HEK293 (cell line): ENCODE results near the gene DNTTIP2.

Source experiments
- CTCF ChIA-PET: fragments of 350-600 bp; formaldehyde crosslinking; extraction: SDS; loops from one replicate; lab custom pipeline; 2021; ENCODE audit warnings: antibody characterized with exemption; lab: Yijun Ruan, JAX
- POLR2A ChIA-PET: fragments of 300-600 bp; formaldehyde crosslinking; extraction: SDS; loops from one replicate; lab custom pipeline; 2020; ENCODE audit warnings: antibody characterized with exemption, inconsistent platforms; lab: Yijun Ruan, JAX
- H3K27ac ChIP-seq: fragments of 200-500 bp; sonication (Bioruptor generic); 2 replicates; pipeline ENCODE4 v1.5.1; 2014; ENCODE audit warnings: low read depth, low read length, control low read depth, inconsistent platforms; ENCODE audit errors: extremely low read depth
- H3K36me3 ChIP-seq, 2 experiments: fragments of 200-500 bp in 1 of 2; sonication (Bioruptor generic) in 1 of 2; 1 replicate in 1 of 2; 2 replicates in 1 of 2; pipeline ENCODE4 v1.5.1; 2014 to 2017; ENCODE audit warnings: inconsistent platforms in 2 of 2, low read length in 2 of 2; ENCODE audit not compliant: control insufficient read depth in 2 of 2, insufficient read depth in 1 of 2
- H3K4me1 ChIP-seq: fragments of 200-500 bp; sonication (Bioruptor generic); 2 replicates; pipeline ENCODE4 v1.5.1; 2014; ENCODE audit warnings: mild to moderate bottlenecking, low read length, inconsistent platforms; ENCODE audit not compliant: control insufficient read depth, insufficient read depth
- H3K4me3 ChIP-seq: 2 replicates; pipeline ENCODE4 v1.5.1; 2011; ENCODE audit warnings: low read depth, mild to moderate bottlenecking, control low read depth, low read length, moderate library complexity
- H3K9me3 ChIP-seq: fragments of 200-500 bp; sonication (Bioruptor generic); 2 replicates; pipeline ENCODE4 v1.5.1; 2014; ENCODE audit warnings: low read depth, low read length, inconsistent platforms; ENCODE audit not compliant: control insufficient read depth, insufficient read depth
- GLI2 ChIP-seq: fragments of 450-650 bp; formaldehyde crosslinking; IDR thresholded peaks from 2 replicates; pipeline ENCODE4; 2017; ENCODE audit warnings: missing biosample characterization, missing genetic modification characterization, low read depth, borderline replicate concordance
- IKZF3 ChIP-seq: fragments of 450-650 bp; IDR thresholded peaks from 2 replicates; pipeline ENCODE4 v1.5.0; 2018; ENCODE audit warnings: missing biosample characterization, mild to moderate bottlenecking, missing genetic modification characterization, moderate library complexity
- KLF10 ChIP-seq: fragments of 450-650 bp; IDR thresholded peaks from 2 replicates; pipeline ENCODE4 v1.5.1; 2018; ENCODE audit warnings: missing biosample characterization, mild to moderate bottlenecking, missing genetic modification characterization
- MYNN ChIP-seq: fragments of 450-650 bp; formaldehyde crosslinking; IDR thresholded peaks from 2 replicates; pipeline ENCODE4 v1.5.1; 2016; ENCODE audit warnings: missing biosample characterization, missing genetic modification characterization, borderline replicate concordance
- SCRT1 ChIP-seq: fragments of 450-650 bp; formaldehyde crosslinking; IDR thresholded peaks from 2 replicates; pipeline ENCODE4 v1.5.1; 2016; ENCODE audit warnings: missing biosample characterization, missing genetic modification characterization, borderline replicate concordance
- ZBTB17 ChIP-seq: fragments of 450-650 bp; formaldehyde crosslinking; IDR thresholded peaks from 2 replicates; pipeline ENCODE4 v1.5.1; 2016; ENCODE audit warnings: missing biosample characterization, missing genetic modification characterization
- ZFP69B ChIP-seq: fragments of 450-650 bp; formaldehyde crosslinking; IDR thresholded peaks from 2 replicates; pipeline ENCODE4 v1.5.1; 2016; ENCODE audit warnings: missing biosample characterization, missing genetic modification characterization
- ZNF10 ChIP-seq: fragments of 450-650 bp; formaldehyde crosslinking; IDR thresholded peaks from 2 replicates; pipeline ENCODE4 v1.5.1; 2017; ENCODE audit warnings: missing biosample characterization, missing genetic modification characterization
- ZNF24 ChIP-seq: fragments of 450-650 bp; formaldehyde crosslinking; IDR thresholded peaks from 2 replicates; pipeline ENCODE4 v1.5.1; 2016; ENCODE audit warnings: missing biosample characterization, missing genetic modification characterization
- ZNF416 ChIP-seq: fragments of 450-650 bp; formaldehyde crosslinking; IDR thresholded peaks from 2 replicates; pipeline ENCODE4 v1.5.1; 2016; ENCODE audit warnings: missing biosample characterization, missing genetic modification characterization
- ZNF544 ChIP-seq: fragments of 450-650 bp; formaldehyde crosslinking; IDR thresholded peaks from 2 replicates; pipeline ENCODE4 v1.5.0; 2017; ENCODE audit warnings: missing biosample characterization, missing genetic modification characterization
- ZNF555 ChIP-seq: fragments of 450-650 bp; formaldehyde crosslinking; conservative IDR thresholded peaks from 2 replicates; pipeline ENCODE4 v1.5.1; 2017; ENCODE audit warnings: missing biosample characterization, mild to moderate bottlenecking, missing genetic modification characterization, inconsistent platforms
- ZNF561 ChIP-seq: fragments of 450-650 bp; IDR thresholded peaks from 2 replicates; pipeline ENCODE4 v1.5.1; 2018; ENCODE audit warnings: missing biosample characterization, missing genetic modification characterization, borderline replicate concordance
- ZNF654 ChIP-seq: fragments of 450-650 bp; formaldehyde crosslinking; IDR thresholded peaks from 2 replicates; pipeline ENCODE4 v1.5.1; 2016; ENCODE audit warnings: low read depth, missing biosample characterization, missing genetic modification characterization
- ZNF664 ChIP-seq: fragments of 450-650 bp; formaldehyde crosslinking; IDR thresholded peaks from 2 replicates; pipeline ENCODE4 v1.5.1; 2016; ENCODE audit warnings: missing biosample characterization, missing genetic modification characterization
- ZNF792 ChIP-seq: fragments of 450-650 bp; formaldehyde crosslinking; IDR thresholded peaks from 2 replicates; pipeline ENCODE4 v1.5.1; 2016; ENCODE audit warnings: missing biosample characterization, missing genetic modification characterization
- ZNF843 ChIP-seq: fragments of 450-650 bp; formaldehyde crosslinking; IDR thresholded peaks from 2 replicates; pipeline ENCODE4 v1.5.1; 2016; ENCODE audit warnings: missing biosample characterization, missing genetic modification characterization
- ZSCAN30 ChIP-seq: fragments of 450-650 bp; IDR thresholded peaks from 2 replicates; pipeline ENCODE4 v1.5.1; 2018; ENCODE audit warnings: missing biosample characterization, mild to moderate bottlenecking, missing genetic modification characterization, moderate library complexity
- TF ChIP-seq, protein P1 (sequence below): fragments of 450-650 bp; formaldehyde crosslinking; IDR thresholded peaks from 2 replicates; pipeline ENCODE4 v1.5.1; 2016; ENCODE audit warnings: missing biosample characterization, missing genetic modification characterization
- TF ChIP-seq, protein P2 (sequence below): fragments of 450-650 bp; formaldehyde crosslinking; IDR thresholded peaks from 2 replicates; pipeline ENCODE4 v1.5.1; 2016; ENCODE audit warnings: missing biosample characterization, missing genetic modification characterization

The DNTTIP2 gene

DNA sequence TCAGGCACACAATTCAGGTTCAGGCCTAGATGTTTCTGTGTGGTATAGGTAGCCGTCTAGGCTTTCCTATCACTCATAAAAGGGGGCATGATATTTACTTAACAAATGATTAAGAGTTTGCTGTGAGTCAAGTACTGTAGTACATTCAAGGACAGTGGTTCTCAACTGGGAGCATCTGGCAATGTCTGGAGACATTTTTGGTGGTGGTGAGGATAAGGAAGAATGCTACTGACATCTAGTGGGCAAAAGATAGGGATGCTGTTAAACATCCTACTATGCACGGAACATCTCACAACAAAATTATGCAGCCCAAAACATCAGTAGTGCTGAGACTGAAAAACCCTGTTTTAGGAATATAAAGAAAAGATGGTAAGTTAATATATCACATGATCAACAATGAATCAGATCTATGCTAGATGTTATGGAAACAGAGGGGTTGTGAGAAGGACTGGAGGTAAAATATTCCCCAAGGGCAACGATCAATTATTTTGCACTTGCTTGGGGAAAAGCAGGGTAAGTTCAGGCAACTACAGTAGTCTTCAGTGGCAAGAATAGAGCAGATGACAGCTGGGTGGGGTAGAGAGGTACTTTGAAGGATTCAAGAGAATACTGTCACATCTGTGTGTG is 4.9 kb downstream of the DNTTIP2 start:
- Histone ChIP-seq H3K4me3 (no peak overlapping the region), H3K36me3 (peaks cover 49 to 86% of the 10 kb centered on the region in 2 experiments), H3K27ac (no peak overlapping the region), H3K4me1 (peaks cover 6% of the 10 kb centered on the region), H3K9me3 (no peaks in the 10 kb centered on the region)
- POLR2A ChIA-PET, result no interaction called here
- CTCF ChIA-PET, result interaction anchor here (0.6 to 1.0 kb wide), 5 partner anchors 54 to 569 kb away, joined by 3 to 4 read pairs (median 3); no protein-coding TSS in a partner anchor
- TF ChIP-seq ZBTB17 (tag by site-specific recombination) (peak; percentile 68), ZNF654 (peak; percentile 84), ZNF544 (no peak)
- TF ChIP-seq, protein P1, sequence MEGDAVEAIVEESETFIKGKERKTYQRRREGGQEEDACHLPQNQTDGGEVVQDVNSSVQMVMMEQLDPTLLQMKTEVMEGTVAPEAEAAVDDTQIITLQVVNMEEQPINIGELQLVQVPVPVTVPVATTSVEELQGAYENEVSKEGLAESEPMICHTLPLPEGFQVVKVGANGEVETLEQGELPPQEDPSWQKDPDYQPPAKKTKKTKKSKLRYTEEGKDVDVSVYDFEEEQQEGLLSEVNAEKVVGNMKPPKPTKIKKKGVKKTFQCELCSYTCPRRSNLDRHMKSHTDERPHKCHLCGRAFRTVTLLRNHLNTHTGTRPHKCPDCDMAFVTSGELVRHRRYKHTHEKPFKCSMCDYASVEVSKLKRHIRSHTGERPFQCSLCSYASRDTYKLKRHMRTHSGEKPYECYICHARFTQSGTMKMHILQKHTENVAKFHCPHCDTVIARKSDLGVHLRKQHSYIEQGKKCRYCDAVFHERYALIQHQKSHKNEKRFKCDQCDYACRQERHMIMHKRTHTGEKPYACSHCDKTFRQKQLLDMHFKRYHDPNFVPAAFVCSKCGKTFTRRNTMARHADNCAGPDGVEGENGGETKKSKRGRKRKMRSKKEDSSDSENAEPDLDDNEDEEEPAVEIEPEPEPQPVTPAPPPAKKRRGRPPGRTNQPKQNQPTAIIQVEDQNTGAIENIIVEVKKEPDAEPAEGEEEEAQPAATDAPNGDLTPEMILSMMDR, result peak; percentile 66
- TF ChIP-seq, all 188 proteins: peak for 3

DNA sequence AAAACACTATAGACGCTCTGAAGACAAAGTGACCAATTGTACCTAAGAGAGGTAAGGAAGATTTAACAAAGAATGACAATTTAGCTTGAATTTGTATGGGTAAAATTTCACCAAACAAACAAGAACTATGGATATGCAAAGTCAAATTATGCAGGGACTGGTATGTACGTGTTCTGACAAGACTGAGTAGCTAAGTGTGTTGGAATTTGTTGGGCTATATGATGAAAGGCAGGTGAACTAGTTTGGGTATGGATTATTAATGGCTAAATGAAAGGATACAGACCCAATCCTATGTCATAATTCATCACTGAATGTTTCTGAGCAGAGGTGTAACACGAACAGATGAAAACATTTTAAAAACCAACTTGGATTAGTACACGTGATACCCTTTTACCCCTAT is 7.6 kb downstream of the DNTTIP2 start:
- H3K4me3 ChIP-seq, result no peak overlapping the region
- H3K9me3 ChIP-seq, result no peaks in the 10 kb centered on the region
- TF ChIP-seq ZNF416, result no peak
- no peak for TF ChIP-seq ZSCAN30
- TF ChIP-seq MYNN (tag by site-specific recombination), result no peak
- no peak for TF ChIP-seq GLI2 (tag by site-specific recombination)
- no peak for TF ChIP-seq ZNF843 (tag by site-specific recombination)
- TF ChIP-seq ZNF792 (tag by site-specific recombination), result no peak
- TF ChIP-seq ZNF24 (tag by site-specific recombination), result no peak
- no peak for TF ChIP-seq KLF10 (tag by site-specific recombination)
- TF ChIP-seq ZNF664 (tag by site-specific recombination), result no peak
- no peak overlapping the region for H3K27ac ChIP-seq
- POLR2A ChIA-PET, result no interaction called here
- H3K36me3 ChIP-seq, result peaks cover 50 to 87% of the 10 kb centered on the region in 2 experiments
- CTCF ChIA-PET, result interaction anchor here (0.6 to 1.6 kb wide), 2 partner anchors 27 to 567 kb away, joined by 3 read pairs; no protein-coding TSS in a partner anchor
- no peaks in the 10 kb centered on the region for H3K4me1 ChIP-seq

DNA sequence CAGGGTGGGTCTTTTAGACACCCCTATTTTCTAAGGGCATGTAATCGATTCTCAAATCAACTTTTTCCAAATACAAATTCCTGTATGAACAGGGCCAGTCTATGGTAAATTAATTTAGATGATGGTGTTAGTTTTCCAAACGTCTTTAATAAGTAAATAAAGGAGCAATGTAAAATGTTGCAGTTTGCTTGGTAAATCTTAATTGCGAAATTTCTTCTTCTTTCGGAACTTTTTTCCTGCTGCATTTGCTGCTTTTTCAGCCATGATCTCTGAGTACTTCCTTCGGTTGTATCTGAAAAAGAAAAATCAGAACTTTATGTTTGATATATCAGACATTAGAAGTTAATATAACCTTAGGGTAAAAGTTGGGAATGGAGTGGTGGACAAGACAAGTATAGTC is 9.4 kb downstream of the DNTTIP2 start:
- Histone ChIP-seq H3K4me3 (no peak overlapping the region), H3K4me1 (no peaks in the 10 kb centered on the region), H3K9me3 (no peaks in the 10 kb centered on the region), H3K36me3 (peaks cover 41 to 70% of the 10 kb centered on the region in 2 experiments), H3K27ac (no peak overlapping the region)
- CTCF ChIA-PET, result no interaction called here
- TF ChIP-seq ZNF555 (tag by site-specific recombination) (no peak), ZNF10 (tag by site-specific recombination) (no peak), SCRT1 (tag by site-specific recombination) (no peak), ZFP69B (tag by site-specific recombination) (no peak), ZNF561 (no peak), IKZF3 (no peak)
- TF ChIP-seq, protein P2, sequence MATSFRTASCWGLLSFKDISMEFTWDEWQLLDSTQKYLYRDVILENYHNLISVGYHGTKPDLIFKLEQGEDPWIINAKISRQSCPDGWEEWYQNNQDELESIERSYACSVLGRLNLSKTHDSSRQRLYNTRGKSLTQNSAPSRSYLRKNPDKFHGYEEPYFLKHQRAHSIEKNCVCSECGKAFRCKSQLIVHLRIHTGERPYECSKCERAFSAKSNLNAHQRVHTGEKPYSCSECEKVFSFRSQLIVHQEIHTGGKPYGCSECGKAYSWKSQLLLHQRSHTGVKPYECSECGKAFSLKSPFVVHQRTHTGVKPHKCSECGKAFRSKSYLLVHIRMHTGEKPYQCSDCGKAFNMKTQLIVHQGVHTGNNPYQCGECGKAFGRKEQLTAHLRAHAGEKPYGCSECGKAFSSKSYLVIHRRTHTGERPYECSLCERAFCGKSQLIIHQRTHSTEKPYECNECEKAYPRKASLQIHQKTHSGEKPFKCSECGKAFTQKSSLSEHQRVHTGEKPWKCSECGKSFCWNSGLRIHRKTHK, result no peak
- POLR2A ChIA-PET, result no interaction called here
